H1 (cell line): Measurements from ENCODE around the gene ZW10. TPM values are rescaled to one million over a fixed set of nuclear protein-coding genes. Genes with fewer than 3 reads are reported as not detected.

Experiments
- CTCF ChIA-PET: fragments of 300-600 bp; sonication (Branson Sonifier 250); formaldehyde crosslinking; loops from one replicate; lab custom pipeline; 2021; ENCODE audit not compliant: partially characterized antibody; lab: Charles Lee
- POLR2A ChIA-PET: fragments of 300-600 bp; sonication (Branson Sonifier 250); formaldehyde crosslinking; loops from one replicate; lab custom pipeline; 2021; ENCODE audit warnings: inconsistent platforms; ENCODE audit not compliant: partially characterized antibody; lab: Charles Lee
- DNase-seq, 2 experiments: peaks; one replicate each; pipeline versions ENCODE4 v3.0.0 to v3.0.0-alpha.2; 2010 to 2022; ENCODE audit warnings: low spot score in 2 of 2, low read depth in 1 of 2, mixed read lengths in 1 of 2
- FAIRE-seq: peaks from 2 replicates; lab custom pipeline; 2011; peaks lifted over from hg19 to GRCh38; lab: Jason Lieb, UNC
- H2AFZ ChIP-seq: 2 replicates; pipeline ENCODE4 v1.8.1; 2012; ENCODE audit warnings: low read length, inconsistent platforms
- H2AK5ac ChIP-seq: 2 replicates; pipeline ENCODE4 v1.6.1; 2013; ENCODE audit warnings: low read depth, low read length
- H2BK120ac ChIP-seq: replicated peaks from 2 replicates; pipeline ENCODE3; 2013; ENCODE audit warnings: low read depth, low read length, inconsistent platforms
- H2BK12ac ChIP-seq: 2 replicates; pipeline ENCODE4 v1.6.1; 2013; ENCODE audit warnings: low read depth, low read length
- H2BK15ac ChIP-seq: 2 replicates; pipeline ENCODE4 v1.6.1; 2013; ENCODE audit warnings: low read length
- H2BK20ac ChIP-seq: 2 replicates; pipeline ENCODE4 v1.6.1; 2013; ENCODE audit warnings: low read length
- H2BK5ac ChIP-seq: 2 replicates; pipeline ENCODE4 v1.6.1; 2013; ENCODE audit warnings: low read depth, low read length
- H3K14ac ChIP-seq: 2 replicates; pipeline ENCODE4 v1.6.1; 2013; ENCODE audit warnings: inconsistent platforms; ENCODE audit not compliant: insufficient read length
- H3K18ac ChIP-seq: 2 replicates; pipeline ENCODE4 v1.6.1; 2013; ENCODE audit warnings: low read length; ENCODE audit errors: extremely low read depth
- H3K23ac ChIP-seq: 2 replicates; pipeline ENCODE4 v1.6.1; 2013; ENCODE audit warnings: inconsistent platforms; ENCODE audit not compliant: insufficient read length
- H3K23me2 ChIP-seq: 2 replicates; pipeline ENCODE4 v1.6.1; 2013; ENCODE audit warnings: low read depth, low read length
- H3K27ac ChIP-seq: 2 replicates; pipeline ENCODE4 v1.6.1; 2011; ENCODE audit warnings: low read depth, low read length, inconsistent platforms
- H3K27me3 ChIP-seq, 4 experiments: replicated peaks in 1 of 4; 1 replicate in 1 of 4; 2 replicates in 3 of 4; pipeline versions ENCODE4 v1.6.1 to v1.8.1; 2011 to 2013; ENCODE audit warnings: low read length in 3 of 4, mild to moderate bottlenecking in 3 of 4, inconsistent platforms in 2 of 4, mixed read lengths in 2 of 4, moderate library complexity in 1 of 4; ENCODE audit not compliant: control insufficient read depth in 3 of 4, insufficient read depth in 3 of 4; ENCODE audit errors: extremely low read depth in 1 of 4
- H3K36me3 ChIP-seq, 4 experiments: 2 replicates each; pipeline versions ENCODE4 v1.6.1 to v1.8.1; 2011 to 2013; ENCODE audit warnings: mild to moderate bottlenecking in 4 of 4, low read length in 3 of 4, moderate library complexity in 2 of 4, control low read depth in 1 of 4, inconsistent platforms in 1 of 4; ENCODE audit not compliant: insufficient read depth in 4 of 4, control insufficient read depth in 2 of 4
- H3K4ac ChIP-seq: replicated peaks from 2 replicates; pipeline ENCODE3; 2013; ENCODE audit warnings: low read length, low read depth, mixed read lengths, inconsistent platforms; ENCODE audit not compliant: insufficient read length
- H3K4me1 ChIP-seq, 4 experiments: replicated peaks in 1 of 4; 1 replicate in 1 of 4; 2 replicates in 3 of 4; pipeline versions ENCODE4 v1.6.1 to v1.8.1; 2011 to 2013; ENCODE audit warnings: low read length in 3 of 4, inconsistent platforms in 2 of 4, mixed read lengths in 1 of 4; ENCODE audit not compliant: insufficient read depth in 4 of 4, control insufficient read depth in 3 of 4
- H3K4me2 ChIP-seq, 2 experiments: 2 replicates each; pipeline versions ENCODE4 v1.6.1 to v1.8.1; 2011 to 2013; ENCODE audit warnings: low read depth in 2 of 2, low read length in 2 of 2, control low read depth in 1 of 2, inconsistent platforms in 1 of 2, mild to moderate bottlenecking in 1 of 2; ENCODE audit not compliant: insufficient read depth in 1 of 2
- H3K4me3 ChIP-seq, 4 experiments: fragments of 200-600, 300-600 bp in 1 of 4; sonication (generic), shearing (Covaris generic), sonication (Bioruptor Twin) in 1 of 4; 2 replicates each; pipeline versions ENCODE4 v1.5.1 to v1.8.1; 2011 to 2016; ENCODE audit warnings: low read length in 4 of 4, low read depth in 3 of 4, control low read depth in 2 of 4, inconsistent platforms in 2 of 4, mild to moderate bottlenecking in 2 of 4, mixed read lengths in 1 of 4, moderate library complexity in 1 of 4; ENCODE audit not compliant: insufficient read depth in 2 of 4; ENCODE audit errors: extremely low read depth in 1 of 4
- H3K56ac ChIP-seq: replicated peaks from 2 replicates; pipeline ENCODE3; 2013; ENCODE audit warnings: low read depth, mild to moderate bottlenecking, mixed read lengths, low read length, inconsistent platforms; ENCODE audit not compliant: insufficient read length
- H3K79me1 ChIP-seq: 2 replicates; pipeline ENCODE4 v1.6.1; 2013; ENCODE audit warnings: low read depth, low read length, control low read depth
- H3K79me2 ChIP-seq, 2 experiments: 2 replicates each; pipeline versions ENCODE4 v1.6.1 to v1.8.1; 2012 to 2013; ENCODE audit warnings: low read length in 2 of 2, mild to moderate bottlenecking in 2 of 2, inconsistent platforms in 1 of 2; ENCODE audit not compliant: insufficient read depth in 2 of 2, control insufficient read depth in 1 of 2
- H3K9ac ChIP-seq, 4 experiments: replicated peaks in 1 of 4; 1 replicate in 1 of 4; 2 replicates in 3 of 4; pipeline versions ENCODE4 v1.6.1 to v1.8.1; 2011 to 2013; ENCODE audit warnings: low read depth in 3 of 4, low read length in 3 of 4, control low read depth in 2 of 4, mild to moderate bottlenecking in 2 of 4, moderate library complexity in 2 of 4, inconsistent platforms in 1 of 4; ENCODE audit errors: extremely low read depth in 1 of 4
- H3K9me3 ChIP-seq, 2 experiments: 2 replicates each; pipeline versions ENCODE4 v1.6.1 to v1.8.1; 2012 to 2013; ENCODE audit warnings: mild to moderate bottlenecking in 2 of 2, moderate library complexity in 2 of 2, control low read depth in 1 of 2, inconsistent platforms in 1 of 2, low read depth in 1 of 2, low read length in 1 of 2, mixed read lengths in 1 of 2; ENCODE audit not compliant: insufficient read depth in 2 of 2
- H4K20me1 ChIP-seq, 2 experiments: replicated peaks in 1 of 2; 2 replicates each; pipeline versions ENCODE3 to v1.8.1; 2011 to 2013; ENCODE audit warnings: inconsistent platforms in 2 of 2, low read length in 2 of 2, mild to moderate bottlenecking in 1 of 2; ENCODE audit not compliant: insufficient read depth in 2 of 2, control insufficient read depth in 1 of 2
- H4K5ac ChIP-seq: 2 replicates; pipeline ENCODE4 v1.6.1; 2013; ENCODE audit warnings: low read length, low read depth, mixed read lengths, inconsistent platforms; ENCODE audit not compliant: insufficient read length
- H4K8ac ChIP-seq: 2 replicates; pipeline ENCODE4 v1.8.0; 2013; ENCODE audit warnings: mild to moderate bottlenecking, moderate library complexity, low read length, inconsistent platforms; ENCODE audit not compliant: insufficient read depth; ENCODE audit errors: extremely low read depth
- H4K91ac ChIP-seq: replicated peaks from 2 replicates; pipeline ENCODE3; 2013; ENCODE audit warnings: low read length, mixed read lengths, inconsistent platforms; ENCODE audit not compliant: insufficient read length
- BACH1 ChIP-seq: IDR thresholded peaks from 2 replicates; pipeline ENCODE4 v1.6.1; 2012; ENCODE audit warnings: low read length, improper control_type of control experiment
- CBX8 ChIP-seq: fragments of 300-800, 300-1000 bp; sonication (generic); IDR thresholded peaks from 2 replicates; pipeline ENCODE4 v1.7.1; 2016; ENCODE audit warnings: low read depth, low read length, borderline replicate concordance
- CEBPB ChIP-seq: IDR thresholded peaks from 2 replicates; pipeline ENCODE4 v1.6.1; 2012; ENCODE audit warnings: low read depth, low read length
- CTBP2 ChIP-seq: IDR thresholded peaks from 2 replicates; pipeline ENCODE4 v1.7.0; 2011; ENCODE audit warnings: borderline replicate concordance, mild to moderate bottlenecking, moderate library complexity, mixed read lengths, low read length; ENCODE audit not compliant: insufficient read depth, insufficient read length
- JUND ChIP-seq: IDR thresholded peaks from 2 replicates; pipeline ENCODE4 v1.6.1; 2011; ENCODE audit warnings: mild to moderate bottlenecking, improper control_type of control experiment, low read length
- MAFK ChIP-seq: IDR thresholded peaks from 2 replicates; pipeline ENCODE4 v1.6.1; 2012; ENCODE audit warnings: low read depth, mild to moderate bottlenecking, improper control_type of control experiment, low read length
- NANOG ChIP-seq: IDR thresholded peaks from 2 replicates; pipeline ENCODE4 v1.6.1; 2011; ENCODE audit warnings: low read length, low read depth, mild to moderate bottlenecking, inconsistent platforms; ENCODE audit not compliant: insufficient read depth, poor library complexity, severe bottlenecking
- RBBP5 ChIP-seq: IDR thresholded peaks from 2 replicates; pipeline ENCODE4 v1.7.1; 2012; ENCODE audit warnings: low read depth, mild to moderate bottlenecking, inconsistent platforms, low read length, moderate library complexity, borderline replicate concordance
- SIN3A ChIP-seq, 2 experiments: IDR thresholded peaks in 1 of 2; conservative IDR thresholded peaks in 1 of 2; 2 replicates each; pipeline ENCODE4 v1.6.1; 2011 to 2012; ENCODE audit warnings: low read length in 2 of 2, improper control_type of control experiment in 1 of 2, low read depth in 1 of 2, mild to moderate bottlenecking in 1 of 2
- SIX5 ChIP-seq: IDR thresholded peaks from 2 replicates; pipeline ENCODE4 v1.6.1; 2011; ENCODE audit warnings: mild to moderate bottlenecking, low read depth, low read length
- TEAD4 ChIP-seq: IDR thresholded peaks from 2 replicates; pipeline ENCODE4 v1.6.1; 2012; ENCODE audit warnings: low read depth, low read length, inconsistent platforms, mixed read lengths
- USF2 ChIP-seq: IDR thresholded peaks from 2 replicates; pipeline ENCODE4 v1.6.1; 2011; ENCODE audit warnings: low read length, improper control_type of control experiment
- WGBS, 2 experiments: shearing (Covaris generic) in 1 of 2; methylation state at CpG; one replicate each; pipeline versions ENCODE4 v1.1.6 to v1.1.7; 2013 to 2015; ENCODE audit warnings: low lambda C conversion rate in 2 of 2, mixed read lengths in 2 of 2, inconsistent platforms in 1 of 2, low coverage in 1 of 2, missing lambda C conversion rate in 1 of 2; ENCODE audit not compliant: insufficient replicate concordance in 2 of 2, insufficient coverage in 1 of 2, insufficient read length in 1 of 2; ENCODE audit errors: extremely low coverage in 1 of 2, missing lambda C conversion rate in 1 of 2; 5-methylcytosine and 5-hydroxymethylcytosine counted together
- polyA plus RNA-seq, 7 experiments: library from polyadenylated mRNA; depleted of rRNA in 3 of 7; stranded (reverse) in 5 of 7; unstranded in 2 of 7; fragments of >200 nt in 5 of 7; fragments of 200-250 nt in 2 of 7; gene quantifications; 1 replicate in 5 of 7; 2 replicates in 1 of 7; 4 replicates in 1 of 7; pipeline versions ENCODE4 v1.2.1 to v1.2.3, GENCODE V29; 2011 to 2013; ENCODE audit warnings: missing spikeins in 2 of 7, mixed read lengths in 2 of 7
- total RNA-seq: library from RNA; stranded (reverse); fragmentation: NEBNext Ultra II Directional; extraction: Animal tissue kit (Norgen Biotek cat#: 25700); gene quantifications from 2 replicates; pipeline ENCODE4 v1.2.1, GENCODE V29; 2021

ZW10 gene
- total and polyA plus RNA-seq, 2 of the 8 experiments (the other 6 are each of a cell fraction or from before 2014, with no cell fraction given) = 9.0 to 25.3 TPM

- Histone ChIP-seq H4K5ac (no peak overlapping the region), H2BK5ac (no peak overlapping the region), H3K56ac (no peak overlapping the region), H3K4me1 (no peaks in the 10 kb centered on the region), H3K36me3 (peaks cover 0 to 62% (median 35%) of the 10 kb centered on the region in 4 experiments; a peak in 7 of 8 replicates), H2BK15ac (no peak overlapping the region), H3K9me3 (no peaks in the 10 kb centered on the region), H3K4me3 (no peak overlapping the region), H2AFZ (no peak overlapping the region), H3K18ac (no peak overlapping the region), H3K23ac (no peak overlapping the region), H4K20me1 (no peaks in the 10 kb centered on the region), H3K4me2 (no peak overlapping the region), H2BK120ac (no peak overlapping the region), H3K27ac (no peak overlapping the region), H3K79me2 (no peaks in the 10 kb centered on the region), H3K4ac (no peak overlapping the region), H2BK20ac (no peak overlapping the region), H4K8ac (no peak overlapping the region), H2BK12ac (no peak overlapping the region), H3K79me1 (no peaks in the 10 kb centered on the region), H2AK5ac (no peak overlapping the region), H4K91ac (no peak overlapping the region), H3K23me2 (no peaks in the 10 kb centered on the region), H3K27me3 (no peaks in the 10 kb centered on the region), H3K14ac (no peak overlapping the region), H3K9ac (no peak overlapping the region)
- ChIA-PET POLR2A (no interaction called here), CTCF (no interaction called here)
- 94% methylated on average over 1 of the region's 1 CpG; no CpG with 5 or more reads in 1 of the 2 experiments for WGBS, 2 experiments
- DNase-seq = no peak
- FAIRE-seq = no peak
- no peak for TF ChIP-seq BACH1
- no peak for TF ChIP-seq SIN3A (conservative IDR thresholded peaks at IDR 0.05 in 1 of 2, IDR thresholded peaks at IDR 0.05 in 1 of 2; ENCODE audit: low read depth in 1 of 2, low read length in 2 of 2)
- no peak for TF ChIP-seq CTBP2
- no peak for TF ChIP-seq MAFK
- no peak for TF ChIP-seq TEAD4
- TF ChIP-seq CEBPB = no peak
- no peak for TF ChIP-seq NANOG
- TF ChIP-seq JUND = no peak
- TF ChIP-seq CBX8 = no peak
- TF ChIP-seq USF2 = no peak
- no peak for TF ChIP-seq RBBP5
- no peak for TF ChIP-seq SIX5
These were observed 37.2 kb downstream of the ZW10 start for GRCh38 chr11:113736323-113736722.
